DMS79 treated with DMSO at 0.1 percent for 48 hours (cell line): ENCODE data around the gene LYPLA2.
"Not testable (repeated sequence)": the region's sequence is repeated elsewhere in the genome, so short reads cannot be mapped to it uniquely, and the experiment has no call there.

Source experiments
- DNase-seq: peaks from one replicate; lab custom pipeline; 2025; lab: John Stamatoyannopoulos, UW

LYPLA2 gene

GRCh38 chr1:23779826-23780371, 11.0 kb upstream of the LYPLA2 start:
- DNase-seq = no peak

- not testable (repeated sequence) for DNase-seq
These were observed 7.8 kb upstream of the LYPLA2 start for GRCh38 chr1:23783141-23783540.

GRCh38 chr1:23784846-23785245, 6.1 kb upstream of the LYPLA2 start:
- DNase-seq = no peak

GRCh38 chr1:23787701-23788100, 3.2 kb upstream of the LYPLA2 start:
- no peak for DNase-seq

DNA sequence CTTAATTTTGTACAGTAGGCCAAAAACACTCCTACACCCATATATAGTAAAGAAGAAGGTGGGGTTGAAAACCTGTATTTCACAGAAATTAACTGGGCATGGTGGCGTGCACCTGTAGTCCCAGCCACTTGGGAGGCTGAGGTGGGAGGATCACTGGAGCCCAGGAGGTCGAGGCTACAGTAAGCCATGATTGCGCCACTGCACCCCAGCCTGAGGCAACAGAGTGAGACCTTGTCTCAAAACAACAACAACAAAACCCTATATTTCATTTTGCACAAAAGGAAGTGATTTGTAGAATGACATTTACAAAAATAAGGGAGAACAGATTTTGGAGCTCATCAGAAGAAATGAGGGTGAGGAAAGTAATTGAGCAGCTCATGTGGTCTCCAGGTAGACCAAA, 2.2 kb upstream of the LYPLA2 start:
- DNase-seq = no peak

DNA sequence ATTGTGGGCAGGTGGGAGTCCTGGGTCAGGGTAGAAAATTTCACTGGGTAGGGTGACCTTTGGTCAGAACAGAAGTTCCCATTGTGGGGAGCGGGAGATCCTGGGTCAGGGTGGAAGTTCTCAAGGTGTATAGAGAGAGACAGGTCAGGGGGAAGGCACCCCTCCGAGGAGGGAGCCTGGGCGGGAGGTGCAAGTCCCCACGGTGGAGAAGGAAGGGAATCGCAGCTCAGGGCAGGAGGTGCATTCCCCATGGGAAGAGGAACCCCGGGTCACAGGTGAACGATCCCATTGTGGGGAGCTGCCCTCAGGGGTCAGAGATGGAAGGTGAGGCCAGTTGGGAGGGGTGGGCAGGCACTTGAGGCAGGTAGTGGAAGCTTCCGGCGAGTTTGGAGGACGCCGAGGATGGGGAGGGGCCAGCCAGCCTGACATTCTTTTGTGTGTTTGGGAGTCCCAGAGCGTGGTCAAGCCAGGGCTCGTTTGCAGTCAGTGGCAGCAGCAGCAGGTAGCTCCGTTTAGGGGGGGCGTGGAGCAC, 637 bp downstream of the LYPLA2 start:
- DNase-seq = peak; percentile 26

DNA sequence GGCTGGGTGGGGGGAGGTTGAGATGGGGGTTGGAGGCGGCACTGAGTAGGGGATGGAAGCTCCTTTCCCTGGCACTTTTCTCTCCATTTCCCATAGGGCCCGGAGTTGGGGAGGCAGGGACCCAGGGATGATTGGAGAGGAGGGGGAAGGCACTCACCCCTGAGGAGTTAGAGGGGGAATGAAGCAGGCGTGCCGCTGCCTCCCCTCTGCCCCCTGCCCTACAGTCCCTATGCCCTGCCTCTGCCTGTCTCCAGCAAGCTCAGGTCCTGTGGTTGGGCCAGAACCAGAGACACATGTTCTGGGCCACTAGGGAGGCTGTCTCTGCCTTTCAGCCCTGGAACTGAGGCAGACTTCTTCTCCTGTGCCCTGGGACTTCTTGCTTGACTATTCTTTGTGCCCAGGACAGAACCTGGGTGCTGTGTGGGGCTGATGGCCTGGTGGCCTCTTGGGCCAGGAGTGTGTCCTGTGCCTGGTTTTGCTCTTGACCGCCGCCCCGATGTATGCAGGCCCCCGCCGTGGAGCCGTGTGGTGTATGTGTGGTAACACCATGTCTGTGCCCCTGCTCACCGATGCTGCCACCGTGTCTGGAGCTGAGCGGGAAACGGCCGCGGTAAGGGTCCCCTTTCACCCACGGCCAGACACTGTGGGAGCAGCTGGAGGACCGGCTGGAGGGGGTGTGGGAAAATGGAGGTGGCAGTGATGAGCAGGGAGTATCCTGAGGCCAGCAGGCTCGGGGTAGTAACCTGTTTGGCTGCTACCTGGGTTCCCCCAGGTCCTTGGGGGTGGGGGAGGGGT, 1.4 kb downstream of the LYPLA2 start:
- DNase-seq = no peak

DNA sequence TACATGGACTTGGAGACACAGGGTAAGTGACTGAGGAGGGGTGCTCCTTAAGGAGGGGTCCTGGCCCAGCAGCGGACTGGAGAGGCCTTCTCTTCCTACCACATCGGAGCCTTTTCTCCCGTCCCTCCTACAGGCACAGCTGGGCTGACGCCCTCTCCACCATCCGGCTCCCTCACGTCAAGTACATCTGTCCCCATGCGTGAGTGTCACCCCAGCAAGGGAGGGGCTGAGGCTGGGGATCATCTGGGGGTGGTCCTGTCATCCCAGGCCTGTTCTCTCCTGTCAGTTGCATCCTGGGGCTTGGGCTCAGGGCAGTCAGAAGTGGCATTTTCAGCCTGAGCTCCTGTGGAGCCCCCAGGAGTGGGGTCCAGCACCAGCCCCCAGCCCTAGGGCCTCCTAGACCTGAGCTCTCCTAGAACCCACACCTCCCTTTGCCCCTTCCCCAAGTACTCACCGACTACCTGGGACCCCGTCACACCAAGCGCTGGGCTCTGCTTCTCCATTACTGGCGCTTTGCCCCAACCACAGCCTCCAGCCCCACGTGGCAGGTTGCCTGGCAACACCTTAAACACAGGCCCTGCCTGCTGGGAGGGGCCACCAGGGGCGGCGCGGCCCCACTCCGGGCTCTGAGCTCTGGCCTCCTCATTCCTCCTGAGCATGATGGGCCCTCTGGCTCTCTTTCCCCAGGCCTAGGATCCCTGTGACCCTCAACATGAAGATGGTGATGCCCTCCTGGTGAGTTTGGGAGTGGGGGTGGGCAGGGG, 2.3 kb downstream of the LYPLA2 start:
- no peak for DNase-seq

- no peak for DNase-seq
These were observed 3.2 kb downstream of the LYPLA2 start for GRCh38 chr1:23793861-23794731.

GRCh38 chr1:23794732-23795182, 3.8 kb downstream of the LYPLA2 start:
- not testable (repeated sequence) for DNase-seq

DNA sequence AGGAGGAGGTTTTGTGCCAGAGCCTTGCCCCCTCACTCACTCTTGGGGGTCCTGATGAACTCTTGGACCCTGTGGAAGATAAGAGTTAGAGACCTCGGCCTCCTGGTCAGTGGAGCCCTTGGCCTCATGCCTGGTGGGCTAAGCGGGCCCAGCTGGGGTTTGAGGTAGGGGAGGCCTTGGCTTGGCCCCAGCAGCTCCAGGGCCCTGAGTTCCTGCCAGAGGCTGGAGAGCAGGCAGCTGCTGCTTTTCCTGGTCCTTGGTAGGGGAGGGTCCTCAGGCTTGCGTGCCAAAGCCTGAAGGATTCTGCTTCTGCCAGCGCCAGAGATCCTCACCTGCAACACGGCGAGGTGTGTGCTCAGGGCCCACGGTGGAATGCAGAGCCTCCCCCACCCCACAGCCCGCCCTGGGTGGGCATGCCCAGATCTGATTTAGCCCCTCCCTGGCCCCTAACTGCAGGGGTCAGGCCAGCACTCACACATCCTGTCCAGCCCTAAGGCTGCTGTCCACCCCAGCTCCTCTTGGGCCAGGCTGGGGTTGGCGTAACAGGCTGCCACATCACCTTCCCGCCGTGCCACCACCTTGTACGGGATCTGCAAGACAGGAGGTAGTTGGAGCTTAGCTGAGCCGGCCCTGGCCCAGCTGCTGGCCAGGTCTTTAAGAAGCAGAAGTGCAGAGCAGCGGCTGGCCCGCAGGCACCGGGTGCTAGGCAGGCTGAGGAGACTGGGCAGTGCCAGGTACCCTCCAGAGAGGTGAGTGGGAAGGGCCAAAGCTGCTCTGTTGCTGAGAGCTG, 4.9 kb downstream of the LYPLA2 start:
- no peak for DNase-seq

- no peak for DNase-seq
These were observed 5.7 kb downstream of the LYPLA2 start for GRCh38 chr1:23796466-23797271.

GRCh38 chr1:23797478-23798448, 6.8 kb downstream of the LYPLA2 start:
- no peak for DNase-seq

DNA sequence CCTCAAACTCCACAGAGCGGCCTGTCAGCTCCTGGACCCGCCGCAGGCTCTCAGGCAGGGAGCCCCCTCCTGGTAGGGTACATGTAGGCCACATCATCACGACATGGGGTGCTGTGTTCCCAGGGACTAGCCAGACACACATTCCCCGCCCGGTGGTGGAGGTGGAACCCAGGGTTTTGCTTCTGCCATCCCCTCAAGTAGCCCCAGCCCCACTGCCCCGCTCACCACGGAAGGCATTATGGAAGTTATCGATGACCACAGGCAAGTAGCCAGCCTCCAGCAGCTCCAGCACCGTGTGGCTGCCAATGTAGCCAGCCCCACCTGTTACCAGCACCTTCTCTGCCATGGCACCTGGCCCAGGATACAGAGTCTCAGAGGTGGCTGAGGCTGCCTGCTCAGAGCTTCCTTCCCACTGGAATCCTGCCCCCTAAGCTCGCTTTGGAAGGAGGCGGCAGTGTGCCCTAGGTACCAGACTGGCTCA, 7.8 kb downstream of the LYPLA2 start:
- DNase-seq = no peak

GRCh38 chr1:23799255-23799569, 8.3 kb downstream of the LYPLA2 start:
- no peak for DNase-seq

GRCh38 chr1:23799570-23800399, 8.8 kb downstream of the LYPLA2 start:
- DNase-seq = no peak

DNA sequence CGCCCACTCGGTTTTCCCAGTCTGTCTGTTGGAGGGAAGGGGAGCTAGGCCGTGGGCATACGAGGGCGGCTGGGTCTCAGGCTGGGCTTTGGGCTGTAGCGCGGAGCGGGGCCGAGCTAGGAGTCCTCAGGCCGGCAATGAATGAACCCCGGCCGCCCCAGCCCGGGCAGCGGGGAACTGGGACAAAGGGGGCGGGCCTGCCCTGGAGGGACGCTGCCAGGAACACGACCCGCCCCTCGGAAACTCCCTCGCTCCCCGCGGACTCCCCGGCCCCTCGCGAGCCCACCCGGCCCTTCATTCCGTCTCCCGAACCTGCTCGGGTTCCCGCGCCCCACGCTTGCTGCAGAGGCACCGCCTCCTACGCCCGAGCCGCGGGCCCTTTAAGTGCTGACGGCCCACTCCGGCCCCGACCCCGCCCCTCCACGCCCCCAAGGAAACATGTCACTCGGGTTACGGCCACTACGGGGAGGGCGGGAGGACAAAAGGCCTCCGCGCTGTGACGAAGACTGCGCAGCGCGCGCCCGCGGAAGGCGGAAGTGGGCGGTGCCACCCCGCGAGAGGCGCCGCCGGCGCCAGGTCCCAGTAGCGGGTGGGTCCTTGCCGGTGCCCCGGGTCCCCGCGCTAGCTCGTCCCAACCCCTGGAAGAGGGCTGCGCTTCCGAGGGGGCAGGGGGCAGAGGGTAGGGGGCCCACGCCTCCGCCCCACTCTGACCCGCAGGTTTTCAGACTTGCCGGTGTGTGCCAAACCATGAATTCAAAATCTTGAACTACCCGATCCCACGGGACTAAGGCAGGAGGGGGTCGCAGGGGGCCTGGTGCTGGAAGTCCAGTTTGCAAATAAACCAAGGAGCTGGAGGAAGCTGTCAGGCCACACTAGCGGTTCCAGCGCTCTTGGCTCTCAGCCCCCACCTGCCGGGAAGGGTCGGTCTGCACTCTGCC, 9.7 kb downstream of the LYPLA2 start, which contains the start of gene GALE:
TSS of gene GALE (minus strand) at position 355 of the 938 bp plus-strand sequence. CDS start 1,747 bp downstream, outside the sequence.
- peak; percentile 81 for DNase-seq
